Adrenal gland (tissue), 5 donors: ENCODE measurements around the gene LRRC8E.

Source experiments
- CTCF ChIP-seq, 6 experiments: fragments of 450-650 bp in 4 of 6; fragments of 200-600 bp in 2 of 6; sonication (generic) in 1 of 6; IDR thresholded peaks; 1 replicate in 5 of 6; 2 replicates in 1 of 6; pipeline versions ENCODE4 v1.5.1 to v1.8.0; 2016 to 2021; ENCODE audit warnings: antibody characterized with exemption in 6 of 6, mild to moderate bottlenecking in 2 of 6, moderate library complexity in 1 of 6
- POLR2A ChIP-seq, 2 donors: fragments of 450-650 bp; IDR thresholded peaks; one replicate each; pipeline ENCODE4 v1.6.1; 2017; ENCODE audit warnings: antibody characterized with exemption in 2 of 2, mild to moderate bottlenecking in 2 of 2, moderate library complexity in 1 of 2
- donor health status: DM: no; HTN: no; CAD: no.

GRCh38 chr19:7867092-7867844 is 21.0 kb upstream of the LRRC8E start:
- TF ChIP-seq POLR2A (IDR thresholded peaks at IDR 0.05) (no peak), CTCF (IDR thresholded peaks at IDR 0.05) (no peak)
